Stimulated activated CD4-positive, alpha-beta T cell treated with anti-CD3 and anti-CD28 coated beads, Interleukin-12 subunit alpha, Interleukin-12 subunit beta, amount 100 ng/mL, for 48 hours (primary cell): ENCODE data around the gene CCNE1.
"Not testable (repeated sequence)": the region's sequence is repeated elsewhere in the genome, so short reads cannot be mapped to it uniquely, and the experiment has no call there.

Experiments used
- DNase-seq, 3 donors: peaks; one replicate each; pipeline ENCODE4 v3.0.0-alpha.2; 2020; ENCODE audit warnings: low read depth in 2 of 3, low spot score in 1 of 3

The CCNE1 gene

GRCh38 chr19:29785955-29786589, 25.7 kb upstream of the CCNE1 start:
- no peak for DNase-seq

GRCh38 chr19:29787281-29787680, 24.5 kb upstream of the CCNE1 start:
- DNase-seq: no peak

GRCh38 chr19:29789007-29789406, 22.8 kb upstream of the CCNE1 start:
- no peak for DNase-seq

- no peak for DNase-seq
These were observed 18.6 kb upstream of the CCNE1 start for GRCh38 chr19:29793116-29793727.

GRCh38 chr19:29794490-29794889, 17.3 kb upstream of the CCNE1 start:
- not testable (repeated sequence) for DNase-seq

- DNase-seq: no peak
These were observed 16.2 kb upstream of the CCNE1 start for GRCh38 chr19:29795461-29796172.

GRCh38 chr19:29796173-29796573, 15.6 kb upstream of the CCNE1 start:
- no peak for DNase-seq

- no peak for DNase-seq
These were observed 12.9 kb upstream of the CCNE1 start for GRCh38 chr19:29798774-29799497.

GRCh38 chr19:29800100-29800825, 11.5 kb upstream of the CCNE1 start:
- no peak for DNase-seq

- DNase-seq: not testable (repeated sequence)
These were observed 7.8 kb upstream of the CCNE1 start for GRCh38 chr19:29803951-29804350.

GRCh38 chr19:29804493-29804892, 7.3 kb upstream of the CCNE1 start:
- no peak for DNase-seq

- no peak for DNase-seq
These were observed 6.5 kb upstream of the CCNE1 start for GRCh38 chr19:29805031-29805965.

GRCh38 chr19:29806098-29806866, 5.5 kb upstream of the CCNE1 start:
- DNase-seq: no peak

- no peak for DNase-seq
These were observed 4.6 kb upstream of the CCNE1 start for GRCh38 chr19:29807178-29807577.

- DNase-seq: no peak
These were observed 3.9 kb upstream of the CCNE1 start for GRCh38 chr19:29807870-29808405.

GRCh38 chr19:29809795-29810503, 1.8 kb upstream of the CCNE1 start:
- DNase-seq: no peak

GRCh38 chr19:29810504-29810871, 1.3 kb upstream of the CCNE1 start:
- no peak for DNase-seq

GRCh38 chr19:29812080-29812880, 489 bp downstream of the CCNE1 start:
- no peak for DNase-seq
